Karpas-422 (cell line): ENCODE results near the gene DYNC1H1. TPM values are rescaled to one million over a fixed set of nuclear protein-coding genes. Genes with fewer than 3 reads are reported as not detected.
A peak's percentile ranks its signal among the peaks of the same experiment; 100 is the strongest.

Experiments
- DNase-seq: peaks from one replicate; pipeline ENCODE4 v3.0.0-alpha.2; 2015
- H2AFZ ChIP-seq: fragments of 200-600 bp; sonication (generic); 2 replicates; pipeline ENCODE4 v1.6.1; 2014; ENCODE audit warnings: antibody characterized with exemption, low read length, mixed read lengths
- H3K27ac ChIP-seq: fragments of 200-600 bp; sonication (generic); 2 replicates; pipeline ENCODE4 v1.5.1; 2014; ENCODE audit warnings: mild to moderate bottlenecking, low read length, moderate library complexity
- H3K27me3 ChIP-seq: fragments of 200-600 bp; sonication (generic); 2 replicates; pipeline ENCODE4 v1.6.1; 2014; ENCODE audit warnings: low read length, mixed read lengths
- H3K36me3 ChIP-seq: fragments of 200-600 bp; sonication (generic); 2 replicates; pipeline ENCODE4 v1.6.1; 2014; ENCODE audit warnings: low read length, mixed read lengths; ENCODE audit not compliant: insufficient read depth
- H3K4me1 ChIP-seq: fragments of 200-600 bp; sonication (generic); 2 replicates; pipeline ENCODE4 v1.6.1; 2014; ENCODE audit warnings: mild to moderate bottlenecking, low read length, mixed read lengths
- H3K4me2 ChIP-seq: fragments of 200-600 bp; sonication (generic); 2 replicates; pipeline ENCODE4 v1.6.1; 2014; ENCODE audit warnings: low read length, low read depth, mild to moderate bottlenecking; ENCODE audit not compliant: poor library complexity, severe bottlenecking
- H3K4me3 ChIP-seq: fragments of 200-600 bp; sonication (generic); 2 replicates; pipeline ENCODE4 v1.5.1; 2014; ENCODE audit warnings: mild to moderate bottlenecking, antibody characterized with exemption, low read length, mixed read lengths
- H3K79me2 ChIP-seq: fragments of 200-600 bp; sonication (generic); 2 replicates; pipeline ENCODE4 v1.6.1; 2014; ENCODE audit warnings: mild to moderate bottlenecking, low read length, mixed read lengths
- H3K9ac ChIP-seq: fragments of 200-600 bp; sonication (generic); 2 replicates; pipeline ENCODE4 v1.6.0; 2014; ENCODE audit warnings: low read length
- H3K9me2 ChIP-seq: fragments of 200-600 bp; sonication (generic), shearing (Covaris generic); replicated peaks from 2 replicates; pipeline ENCODE4 v1.6.0; 2014; ENCODE audit warnings: mild to moderate bottlenecking, low read length, moderate library complexity; ENCODE audit not compliant: insufficient read depth
- H3K9me3 ChIP-seq: fragments of 300-700, 200-600 bp; sonication (generic); 2 replicates; pipeline ENCODE4 v1.6.1; 2014; ENCODE audit warnings: low read length, mixed read lengths
- H4K20me1 ChIP-seq: fragments of 200-600 bp; sonication (generic); 2 replicates; pipeline ENCODE4 v1.6.1; 2014; ENCODE audit warnings: mild to moderate bottlenecking, antibody characterized with exemption, low read length, low read depth; ENCODE audit not compliant: insufficient read depth
- total RNA-seq: library from RNA; depleted of rRNA; stranded (reverse); fragments of >200 nt; shearing (Covaris generic); gene quantifications from 2 replicates; pipeline ENCODE4 v1.2.3, GENCODE V29; 2014; ENCODE audit warnings: low replicate concordance

DYNC1H1 gene
- total RNA-seq, 1 experiment from 2014 or later, result 240 TPM

DNA sequence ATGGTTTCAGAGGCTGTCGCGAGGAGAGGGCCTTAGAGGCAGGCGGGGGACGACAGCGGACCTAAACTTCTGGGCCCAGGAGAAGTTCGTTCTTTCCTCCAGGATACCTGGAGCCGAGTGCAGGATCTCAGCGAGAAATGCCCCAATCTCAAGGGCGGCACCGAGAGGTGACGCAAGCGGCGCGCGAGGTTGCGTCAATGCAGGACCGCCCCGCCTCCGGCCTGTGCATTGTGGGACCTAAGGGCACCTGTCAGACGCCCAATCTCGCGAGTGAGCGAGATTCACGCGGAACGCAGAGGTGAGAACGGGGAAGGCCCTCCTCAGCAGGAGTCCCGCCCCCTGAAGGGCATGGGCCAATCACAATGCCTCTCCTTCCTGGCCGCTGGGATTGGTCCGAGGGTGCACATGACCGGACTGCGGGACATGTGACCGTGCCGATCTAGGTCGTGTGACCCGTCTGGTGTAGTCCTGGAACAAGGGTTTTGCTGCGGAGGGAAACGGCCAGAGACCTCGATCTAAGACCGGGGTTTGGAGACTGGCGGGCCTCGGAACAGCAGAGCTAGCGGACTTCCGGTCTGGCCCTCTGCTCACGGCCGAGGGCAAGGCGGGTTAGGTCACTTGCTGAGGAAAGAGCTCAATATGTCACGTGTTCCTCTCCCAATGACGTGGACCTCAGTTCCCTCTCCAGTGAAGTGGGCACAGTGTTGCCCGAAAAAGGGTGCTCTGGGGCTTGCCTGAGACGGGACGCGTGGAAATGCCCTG lies 16.3 kb upstream of the DYNC1H1 start:
- no peaks in the 10 kb centered on the region for H3K79me2 ChIP-seq
- H3K27ac ChIP-seq, result peak overlapping the region; percentile 65; the same call in 1 of the 2 replicates
- no peaks in the 10 kb centered on the region for H4K20me1 ChIP-seq
- peak overlapping the region; percentile 52; the same call in 1 of the 2 replicates for H2AFZ ChIP-seq
- H3K9ac ChIP-seq, result peak overlapping the region; percentile 85
- H3K4me3 ChIP-seq, result peak overlapping the region; percentile 82
- peak overlapping the region; percentile 81 for H3K4me2 ChIP-seq
- peaks cover 11% of the 10 kb centered on the region for H3K4me1 ChIP-seq
- H3K36me3 ChIP-seq, result no peaks in the 10 kb centered on the region
- peak; percentile 100 for DNase-seq
- no peaks in the 10 kb centered on the region for H3K27me3 ChIP-seq
- H3K9me2 ChIP-seq, result no peaks in the 10 kb centered on the region
- H3K9me3 ChIP-seq, result no peaks in the 10 kb centered on the region

DNA sequence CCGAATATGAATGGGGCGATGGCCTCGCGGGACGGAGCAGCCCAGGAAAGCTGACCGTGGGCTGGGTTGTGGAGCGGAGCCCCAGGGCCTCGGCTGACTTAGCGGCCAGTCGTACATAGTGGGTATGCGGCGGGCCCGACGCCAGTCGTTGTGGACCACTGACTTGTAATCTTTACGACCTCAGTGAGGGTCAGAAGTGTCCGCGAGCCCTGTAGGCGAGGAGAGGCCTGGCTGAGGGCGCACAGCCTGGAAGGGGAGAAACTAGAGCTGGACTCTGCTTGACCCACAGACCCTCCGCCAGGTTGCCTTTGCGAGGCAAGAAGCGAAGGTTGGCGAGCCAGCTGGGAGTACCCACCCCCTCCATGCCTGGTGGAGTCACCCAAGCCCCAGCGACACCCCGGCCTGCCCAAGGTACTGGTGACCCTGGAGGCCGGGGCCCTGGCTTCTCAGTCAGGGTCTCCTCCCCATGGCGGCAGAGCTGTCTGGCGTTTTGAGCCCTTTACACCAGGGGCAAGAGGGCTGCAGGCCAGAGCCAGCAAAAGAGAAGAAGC lies 15.6 kb upstream of the DYNC1H1 start:
- Histone ChIP-seq H3K9me3 (no peaks in the 10 kb centered on the region), H3K4me2 (peak overlapping the region; percentile 78), H3K27me3 (no peaks in the 10 kb centered on the region), H3K4me1 (peaks cover 11% of the 10 kb centered on the region), H3K9ac (peak overlapping the region; percentile 72), H3K79me2 (no peaks in the 10 kb centered on the region), H3K4me3 (peak overlapping the region; percentile 67), H4K20me1 (no peaks in the 10 kb centered on the region), H3K9me2 (no peaks in the 10 kb centered on the region), H2AFZ (peak overlapping the region; percentile 52; the same call in 1 of the 2 replicates), H3K27ac (no peak overlapping the region), H3K36me3 (no peaks in the 10 kb centered on the region)
- no peak for DNase-seq

DNA sequence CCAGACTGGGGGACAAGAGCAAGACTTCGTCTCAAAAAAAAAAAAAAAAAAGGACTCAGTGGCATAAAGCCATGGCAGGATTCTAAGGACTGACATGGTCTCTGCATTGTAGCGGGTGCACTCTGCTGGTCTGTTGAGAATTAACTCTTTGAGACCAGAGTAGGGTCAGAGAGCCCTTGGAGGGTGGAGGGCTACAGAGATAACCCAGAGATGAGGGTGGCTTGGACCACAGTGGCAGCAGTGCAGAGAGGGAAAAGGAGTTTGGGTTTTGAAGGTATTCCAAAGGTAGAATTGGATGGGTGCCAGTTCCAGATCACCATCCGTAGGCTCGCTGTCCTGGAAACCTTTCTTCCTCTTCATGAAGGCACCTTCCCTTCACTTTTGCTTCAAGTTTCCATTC lies 14.3 kb upstream of the DYNC1H1 start:
- no peaks in the 10 kb centered on the region for H3K79me2 ChIP-seq
- H3K9me3 ChIP-seq, result no peaks in the 10 kb centered on the region
- H4K20me1 ChIP-seq, result no peaks in the 10 kb centered on the region
- DNase-seq, result peak; percentile 80
- H3K4me2 ChIP-seq, result no peak overlapping the region
- H3K4me3 ChIP-seq, result no peak overlapping the region
- H3K9ac ChIP-seq, result 0 out of 2 replicates have a peak overlapping the region, but pooled peaks have one; percentile 1
- peaks cover 11% of the 10 kb centered on the region for H3K4me1 ChIP-seq
- H2AFZ ChIP-seq, result no peak overlapping the region
- H3K27me3 ChIP-seq, result no peaks in the 10 kb centered on the region
- H3K9me2 ChIP-seq, result no peaks in the 10 kb centered on the region
- H3K36me3 ChIP-seq, result no peaks in the 10 kb centered on the region
- H3K27ac ChIP-seq, result no peak overlapping the region

DNA sequence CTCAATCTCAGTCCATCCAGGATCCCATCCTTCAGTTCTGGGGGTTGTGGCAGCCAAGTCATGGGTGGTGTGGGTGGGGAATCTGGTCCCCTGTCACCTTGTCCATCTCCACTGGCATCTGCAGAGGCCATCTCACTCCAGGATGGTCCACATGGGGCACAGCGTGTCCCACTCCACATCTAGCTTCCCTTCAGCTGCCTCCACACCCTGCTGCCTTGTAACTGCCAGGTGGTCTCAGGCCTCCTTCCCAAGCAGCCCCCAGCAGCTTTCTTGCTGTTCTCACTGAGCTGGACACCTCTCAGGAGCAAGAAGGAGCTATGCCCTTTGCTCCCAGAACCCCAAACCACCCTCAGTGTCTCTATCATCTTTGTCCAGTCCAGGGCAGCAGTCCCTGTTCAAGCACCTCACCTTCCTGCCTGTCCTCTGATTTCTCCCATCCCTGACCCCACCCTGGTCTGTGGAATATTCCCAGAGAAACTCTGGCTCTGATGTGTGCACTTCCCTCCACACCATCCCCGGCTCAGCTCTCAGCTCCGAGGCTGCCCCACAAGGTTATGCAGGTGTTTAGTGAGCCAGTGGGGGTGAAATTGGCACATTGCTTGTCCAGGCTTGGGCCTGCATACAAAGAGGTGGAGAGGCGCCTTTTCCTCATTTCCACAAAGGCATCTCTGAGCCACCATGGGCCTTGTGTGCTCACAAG lies 13.7 kb upstream of the DYNC1H1 start:
- H3K27me3 ChIP-seq, result no peaks in the 10 kb centered on the region

DNA sequence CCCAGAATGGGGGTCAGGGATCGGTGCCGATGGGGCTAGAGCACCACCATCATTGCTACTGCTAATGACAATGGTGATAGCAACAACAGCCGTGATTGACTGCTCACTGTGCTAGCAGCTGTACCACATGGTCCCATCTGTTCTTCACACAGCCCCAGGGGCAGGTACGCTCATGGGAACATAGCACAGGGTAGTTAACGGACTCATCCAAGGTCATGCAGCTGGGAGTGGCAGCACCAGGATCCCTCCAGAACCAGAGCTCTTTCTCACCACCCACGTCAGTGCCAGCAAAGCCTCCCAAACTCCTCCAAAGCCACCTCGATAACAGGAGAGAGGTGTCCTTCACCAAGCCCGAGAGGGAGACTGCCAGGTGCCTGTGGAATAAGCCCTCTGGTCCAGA lies 11.2 kb upstream of the DYNC1H1 start:
- no peak for DNase-seq
- Histone ChIP-seq H4K20me1 (no peaks in the 10 kb centered on the region), H3K4me1 (peaks cover 11% of the 10 kb centered on the region), H3K9ac (no peak overlapping the region), H2AFZ (no peak overlapping the region), H3K27ac (no peak overlapping the region), H3K9me2 (no peaks in the 10 kb centered on the region), H3K9me3 (no peaks in the 10 kb centered on the region), H3K4me2 (no peak overlapping the region), H3K79me2 (no peaks in the 10 kb centered on the region), H3K4me3 (no peak overlapping the region), H3K27me3 (no peaks in the 10 kb centered on the region), H3K36me3 (no peaks in the 10 kb centered on the region)

More for the DNA sequence above, 13.7 kb upstream of the DYNC1H1 start:
- H3K9ac ChIP-seq, result 0 out of 2 replicates have a peak overlapping the region, but pooled peaks have one; percentile 1
- no peak overlapping the region for H3K27ac ChIP-seq
- H3K36me3 ChIP-seq, result no peaks in the 10 kb centered on the region
- no peaks in the 10 kb centered on the region for H3K79me2 ChIP-seq
- H2AFZ ChIP-seq, result no peak overlapping the region
- peaks cover 11% of the 10 kb centered on the region for H3K4me1 ChIP-seq
- H3K9me3 ChIP-seq, result no peaks in the 10 kb centered on the region
- no peak overlapping the region for H3K4me3 ChIP-seq
- no peaks in the 10 kb centered on the region for H3K9me2 ChIP-seq
- H3K4me2 ChIP-seq, result no peak overlapping the region
- H4K20me1 ChIP-seq, result no peaks in the 10 kb centered on the region
- DNase-seq, result no peak

DNA sequence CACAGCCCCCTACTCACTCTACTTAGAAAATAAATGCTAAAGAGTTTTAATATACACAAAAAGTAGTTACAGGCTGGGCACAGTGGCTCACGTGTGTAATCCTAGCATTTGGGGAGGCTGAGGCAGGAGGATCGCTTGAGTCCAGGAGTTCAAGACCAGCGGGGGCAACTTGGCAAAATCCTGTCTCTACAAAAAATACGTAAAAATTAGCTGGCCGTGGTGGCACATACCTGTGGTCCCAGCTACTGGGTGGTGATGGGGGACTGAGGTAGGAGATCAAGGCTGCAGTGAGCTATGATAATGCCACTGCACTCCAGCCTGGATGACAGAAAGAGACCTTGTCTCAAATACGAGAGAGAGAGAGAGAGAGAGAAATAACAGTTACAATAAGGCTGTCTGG lies 9.9 kb upstream of the DYNC1H1 start:
- Histone ChIP-seq H3K79me2 (no peaks in the 10 kb centered on the region), H3K27ac (no peak overlapping the region), H4K20me1 (no peaks in the 10 kb centered on the region), H3K27me3 (no peaks in the 10 kb centered on the region), H2AFZ (no peak overlapping the region), H3K4me2 (no peak overlapping the region), H3K9me2 (no peaks in the 10 kb centered on the region), H3K4me3 (no peak overlapping the region), H3K9ac (no peak overlapping the region), H3K9me3 (no peaks in the 10 kb centered on the region), H3K4me1 (no peaks in the 10 kb centered on the region), H3K36me3 (no peaks in the 10 kb centered on the region)
- DNase-seq, result no peak

DNA sequence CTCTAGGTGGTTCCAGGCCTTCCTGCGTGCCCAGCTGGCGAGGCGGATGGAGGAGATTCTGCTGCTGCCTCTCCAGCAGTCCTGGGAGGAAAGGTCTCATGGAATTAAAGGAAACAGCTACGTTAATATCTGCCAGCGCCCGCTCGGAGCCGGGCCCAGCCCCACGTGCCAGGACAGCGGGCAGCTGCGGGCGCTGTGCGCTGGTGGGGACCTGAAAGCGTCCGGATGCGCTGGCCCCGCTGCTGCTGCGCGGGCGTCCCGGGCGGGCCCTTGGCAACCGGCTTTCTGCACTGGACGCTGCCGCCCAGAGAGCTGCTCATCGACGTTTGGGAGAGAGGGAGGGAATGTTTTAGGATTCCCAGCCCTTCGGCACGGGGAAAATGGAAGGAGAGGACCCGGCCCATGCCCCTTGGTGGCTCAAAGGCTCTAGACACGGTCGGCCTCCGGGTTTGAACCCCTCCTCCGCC lies 8.6 kb upstream of the DYNC1H1 start:
- Histone ChIP-seq H3K9me3 (no peaks in the 10 kb centered on the region), H4K20me1 (no peaks in the 10 kb centered on the region), H3K79me2 (no peaks in the 10 kb centered on the region), H3K4me2 (no peak overlapping the region), H3K9ac (no peak overlapping the region), H3K9me2 (no peaks in the 10 kb centered on the region), H3K4me3 (no peak overlapping the region), H3K4me1 (peaks cover 6% of the 10 kb centered on the region), H3K27me3 (no peaks in the 10 kb centered on the region), H3K36me3 (no peaks in the 10 kb centered on the region), H3K27ac (no peak overlapping the region), H2AFZ (no peak overlapping the region)
- DNase-seq, result no peak
